ENCODE data around the gene CFAP90.

CFAP90 gene, protein sequence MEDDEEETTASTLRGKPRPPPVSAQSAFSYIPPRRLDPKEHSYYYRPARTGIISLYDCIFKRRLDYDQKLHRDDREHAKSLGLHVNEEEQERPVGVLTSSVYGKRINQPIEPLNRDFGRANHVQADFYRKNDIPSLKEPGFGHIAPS

DNA sequence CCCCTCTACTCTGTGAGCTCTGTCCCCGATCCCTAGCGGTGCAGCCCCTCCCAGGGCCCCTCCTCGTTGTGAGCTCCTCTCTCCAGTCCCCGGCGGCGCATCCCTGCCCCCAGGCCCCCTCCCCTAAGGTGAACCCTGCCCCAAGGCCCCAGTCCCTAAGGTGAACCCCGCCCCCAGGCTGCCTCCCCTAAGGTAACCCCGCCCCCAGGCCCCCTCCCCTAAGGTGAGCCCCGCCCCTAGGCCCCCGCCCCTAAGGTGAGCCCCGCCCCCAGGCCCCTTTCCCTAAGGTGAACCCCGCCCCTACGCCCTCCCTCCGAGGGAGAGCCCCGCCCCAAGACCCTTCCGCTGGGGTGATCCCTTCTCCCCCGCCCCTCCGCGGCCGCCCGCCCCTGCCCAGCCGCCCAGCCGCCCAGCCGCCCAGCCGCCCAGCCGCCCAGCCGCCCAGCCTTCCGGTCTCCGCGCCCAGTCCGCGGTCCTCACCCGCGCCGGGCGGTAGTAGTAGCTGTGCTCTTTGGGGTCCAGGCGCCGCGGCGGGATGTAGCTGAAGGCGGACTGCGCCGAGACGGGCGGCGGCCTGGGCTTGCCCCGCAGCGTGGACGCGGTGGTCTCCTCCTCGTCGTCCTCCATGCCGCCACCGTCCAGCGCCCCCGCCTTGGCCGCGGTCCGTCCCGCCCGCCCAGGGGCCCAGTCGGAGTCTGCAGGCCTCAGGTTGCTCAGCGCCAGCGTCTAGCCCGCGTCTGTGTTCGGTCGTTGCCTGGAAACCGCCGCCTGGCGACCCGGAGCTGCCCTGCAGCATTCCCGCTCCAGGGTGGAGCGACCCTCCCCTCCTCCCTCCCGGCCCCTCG, at the start of gene CFAP90:
CFAP90 (minus strand) TSS at position 739 of the 845 bp plus-strand sequence; CDS start at position 627, 112 bp downstream.
- no peak for DNase-seq

DNA sequence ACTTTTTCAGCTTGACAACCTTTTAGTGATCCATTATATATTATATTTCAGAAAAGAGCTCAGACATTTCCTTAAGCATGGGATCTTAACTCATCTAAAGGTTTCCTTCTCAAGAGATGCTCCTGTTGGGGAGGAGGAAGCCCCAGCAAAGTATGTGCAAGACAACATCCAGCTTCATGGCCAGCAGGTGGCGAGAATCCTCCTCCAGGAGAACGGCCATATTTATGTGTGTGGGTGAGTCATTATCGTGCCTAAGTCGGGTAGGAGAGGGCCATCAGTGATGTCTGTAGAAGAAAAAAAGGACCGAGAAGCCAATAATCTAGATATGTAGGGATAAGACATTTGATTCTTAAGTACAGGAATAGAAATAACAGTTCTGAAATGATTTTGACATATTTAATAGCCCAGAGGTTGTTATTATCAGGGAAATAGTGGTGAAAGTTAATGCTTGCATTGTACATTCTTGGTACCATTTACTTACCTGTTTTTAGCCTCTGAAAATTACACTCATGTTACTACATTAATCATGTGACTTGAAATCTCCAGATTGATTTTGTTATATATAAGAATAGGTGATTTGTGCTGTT, 46.2 kb upstream of the CFAP90 start:
- DNase-seq = peak; percentile 58

DNA sequence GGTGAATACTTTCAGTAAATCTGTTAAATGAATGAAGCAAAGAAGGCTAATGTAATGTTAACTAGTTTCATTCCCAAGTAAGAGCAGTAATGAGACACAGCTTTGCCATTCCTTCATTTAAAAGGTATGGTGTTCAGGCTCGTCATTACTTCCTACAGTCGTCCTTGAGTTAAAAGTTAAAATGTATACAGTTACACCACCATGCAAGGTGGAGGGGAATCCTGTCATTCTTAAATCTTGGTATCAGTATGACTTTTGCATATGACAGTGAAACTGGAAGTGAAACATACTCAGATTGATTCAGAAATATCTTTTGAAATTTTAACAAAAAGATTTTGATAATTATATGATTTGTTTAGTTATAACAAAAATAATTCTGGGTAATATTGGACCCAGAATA, 43.9 kb upstream of the CFAP90 start:
- DNase-seq = no peak

DNA sequence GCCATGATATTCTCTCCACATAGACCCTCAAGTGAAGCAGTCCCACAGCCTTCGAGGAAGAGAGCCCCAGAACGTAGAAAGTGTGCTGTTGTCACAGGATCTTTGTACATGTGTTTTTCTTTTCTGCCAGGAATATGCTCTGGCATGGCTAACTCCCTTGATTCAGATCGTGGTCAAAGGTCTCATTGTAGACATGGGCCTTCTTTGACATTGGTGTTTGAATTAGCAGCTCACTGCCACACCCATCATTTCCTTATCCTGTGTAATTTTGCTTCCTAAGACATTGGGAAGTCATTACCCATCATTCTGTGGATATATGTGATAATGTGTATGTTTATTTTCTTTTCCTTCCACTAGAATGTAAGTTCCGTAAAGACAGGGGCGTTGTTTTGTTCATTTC, 43.5 kb upstream of the CFAP90 start:
- DNase-seq = no peak

DNA sequence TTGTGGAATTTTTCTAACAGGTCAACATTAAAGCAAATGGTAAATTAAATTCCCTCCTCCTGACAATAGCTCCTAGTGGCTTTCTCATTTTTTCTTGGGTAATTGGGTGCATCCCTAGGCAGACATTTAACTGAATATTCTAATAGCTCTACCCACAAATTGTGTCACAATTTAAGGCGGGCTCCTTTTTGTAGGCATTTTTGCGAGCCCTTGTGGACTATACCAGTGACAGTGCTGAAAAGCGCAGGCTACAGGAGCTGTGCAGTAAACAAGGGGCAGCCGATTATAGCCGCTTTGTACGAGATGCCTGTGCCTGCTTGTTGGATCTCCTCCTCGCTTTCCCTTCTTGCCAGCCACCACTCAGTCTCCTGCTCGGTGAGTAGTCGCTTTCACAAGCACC, 38.0 kb upstream of the CFAP90 start:
- no peak for DNase-seq

DNA sequence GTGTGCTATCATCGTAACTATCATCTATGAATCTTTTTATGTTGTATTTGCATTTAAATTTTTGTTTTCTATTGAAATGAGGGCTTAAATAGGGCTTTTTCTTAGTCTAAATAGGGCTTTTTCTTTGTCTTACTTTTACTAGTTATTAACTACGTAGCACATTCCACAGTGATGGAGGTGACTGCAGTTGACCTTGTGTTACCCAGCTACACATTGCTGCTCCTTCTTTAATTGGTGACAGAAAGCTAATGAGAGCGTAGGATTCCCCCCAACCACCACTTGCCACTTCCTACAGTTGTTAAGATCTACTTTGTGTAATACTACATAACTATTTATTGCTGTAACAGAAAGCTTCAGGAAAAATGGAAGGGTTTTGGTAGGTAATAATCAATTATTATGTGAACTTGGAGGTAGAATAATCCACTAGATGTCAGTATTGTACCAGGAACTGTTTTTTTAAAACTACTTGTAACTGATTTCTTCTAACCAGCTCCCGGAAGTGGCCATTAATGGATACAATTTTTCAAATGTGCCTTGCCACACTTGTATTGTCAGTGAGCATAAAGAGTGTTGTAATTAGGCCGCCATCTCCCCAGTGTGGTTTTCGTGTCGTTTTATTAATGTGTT, 36.0 kb upstream of the CFAP90 start:
- peak; percentile 63 for DNase-seq

DNA sequence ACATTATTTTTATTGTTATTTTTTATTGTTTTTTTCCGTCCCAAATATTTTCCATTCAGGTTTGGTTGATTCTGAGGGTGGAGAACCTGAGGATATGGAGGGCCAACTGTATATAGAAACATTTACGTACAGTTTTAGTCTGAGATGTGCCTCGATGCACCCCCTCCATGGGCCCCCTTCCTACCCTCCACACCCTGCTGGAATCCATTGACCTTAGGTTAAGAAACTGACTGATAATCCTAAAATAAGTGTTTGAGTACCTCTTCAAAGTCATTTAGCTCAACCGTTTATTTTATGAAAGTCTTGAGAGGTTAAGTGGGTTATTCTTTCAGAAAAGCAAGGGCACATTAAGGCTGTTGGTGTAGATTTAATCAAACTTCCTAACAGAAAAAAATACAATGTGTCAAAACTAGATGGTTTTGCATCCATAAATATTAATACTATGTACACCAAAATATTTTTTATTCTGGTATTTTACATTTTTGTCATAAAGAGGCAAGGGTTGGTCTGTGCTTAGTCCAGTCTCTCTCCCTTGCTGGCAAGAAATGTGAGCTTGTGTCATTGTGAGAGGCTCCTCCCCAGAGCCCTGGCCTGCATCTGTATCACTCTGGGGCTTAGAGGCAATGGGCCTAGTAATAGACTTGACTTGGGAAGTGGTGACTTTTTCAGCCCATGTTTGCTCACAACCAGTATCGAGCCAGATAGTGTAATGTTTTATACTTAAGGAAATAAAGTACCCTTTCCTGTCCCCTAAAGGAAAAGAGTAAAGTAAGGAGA, 33.7 kb upstream of the CFAP90 start:
- no peak for DNase-seq

DNA sequence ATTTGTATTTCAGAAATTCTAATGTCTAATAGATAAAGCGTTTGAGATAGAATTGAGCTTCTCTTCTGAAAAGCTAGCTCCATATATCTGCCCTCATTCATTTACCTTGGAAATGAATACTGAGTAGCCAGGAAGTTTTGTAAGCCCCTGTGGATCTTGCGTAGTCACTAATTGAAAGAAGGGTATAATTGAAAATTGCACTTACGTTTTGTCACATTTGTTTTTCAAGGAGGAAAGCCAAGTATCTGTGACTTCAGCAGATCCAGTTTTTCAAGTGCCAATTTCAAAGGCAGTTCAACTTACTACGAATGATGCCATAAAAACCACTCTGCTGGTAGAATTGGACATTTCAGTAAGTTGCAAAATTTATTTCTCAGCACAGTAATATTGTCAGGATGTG, 32.0 kb upstream of the CFAP90 start:
- no peak for DNase-seq

DNA sequence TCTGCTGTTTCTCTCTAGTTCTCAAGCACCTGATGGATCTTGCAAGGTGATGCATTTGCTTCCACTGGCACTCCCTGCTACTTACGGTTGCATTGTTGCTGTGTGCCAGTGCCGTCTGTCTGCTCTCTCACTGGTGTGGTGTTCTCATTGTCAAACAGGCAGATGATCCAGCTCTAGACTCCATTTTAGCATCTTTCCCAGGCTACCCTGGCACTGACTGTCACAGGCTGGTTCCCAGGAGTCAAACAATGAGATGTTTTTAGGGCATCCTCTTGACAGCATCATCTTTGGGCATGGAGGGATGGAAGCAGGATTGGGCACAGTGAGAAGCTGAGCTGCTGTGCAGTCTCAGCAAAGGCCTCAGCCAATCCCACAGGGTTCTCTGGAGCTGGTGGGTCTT, 30.9 kb upstream of the CFAP90 start:
- DNase-seq = no peak

DNA sequence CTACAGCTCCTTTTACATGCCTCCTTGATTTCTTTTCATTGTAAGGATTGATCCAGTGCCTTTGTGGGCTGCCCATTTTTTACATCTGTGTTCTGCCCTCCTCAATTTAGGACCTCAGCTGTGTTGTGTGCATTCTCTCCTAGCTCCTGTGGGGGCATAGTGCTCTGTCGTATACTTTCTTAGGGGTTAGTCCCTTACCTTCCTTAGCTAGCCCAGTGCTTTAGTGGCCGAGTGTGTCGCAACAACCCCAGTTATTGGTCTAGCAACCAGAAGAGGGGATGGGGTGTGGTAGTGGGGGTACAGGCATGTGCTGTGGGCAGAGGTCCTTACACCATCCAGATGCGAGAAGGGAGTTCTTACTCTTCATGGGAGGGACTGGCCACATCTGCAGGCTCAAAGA, 30.2 kb upstream of the CFAP90 start:
- DNase-seq = no peak

DNA sequence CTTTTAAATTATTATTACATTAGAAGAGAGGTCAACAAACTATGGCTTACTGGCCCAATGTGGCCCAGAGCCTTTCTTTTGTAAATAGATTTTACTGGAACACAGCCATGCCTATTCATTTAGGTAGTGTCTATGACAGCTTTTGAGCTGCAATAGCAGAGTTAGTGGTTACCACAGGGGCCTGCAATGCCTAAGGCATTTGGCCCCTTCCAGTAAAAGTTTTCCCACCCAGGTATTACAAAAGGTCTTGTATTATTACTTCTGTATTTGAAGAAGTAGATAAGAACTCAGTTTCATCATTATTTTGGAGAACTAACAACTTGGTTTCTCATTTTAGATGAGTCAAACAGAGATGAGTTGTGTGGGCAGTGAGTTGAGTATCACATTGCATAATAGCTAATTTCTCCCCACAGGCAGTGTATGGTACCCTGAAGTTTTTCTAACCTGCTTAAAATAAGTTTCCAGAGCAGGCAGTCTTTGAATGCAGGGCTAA, 27.5 kb upstream of the CFAP90 start:
- peak; percentile 6 for DNase-seq

DNA sequence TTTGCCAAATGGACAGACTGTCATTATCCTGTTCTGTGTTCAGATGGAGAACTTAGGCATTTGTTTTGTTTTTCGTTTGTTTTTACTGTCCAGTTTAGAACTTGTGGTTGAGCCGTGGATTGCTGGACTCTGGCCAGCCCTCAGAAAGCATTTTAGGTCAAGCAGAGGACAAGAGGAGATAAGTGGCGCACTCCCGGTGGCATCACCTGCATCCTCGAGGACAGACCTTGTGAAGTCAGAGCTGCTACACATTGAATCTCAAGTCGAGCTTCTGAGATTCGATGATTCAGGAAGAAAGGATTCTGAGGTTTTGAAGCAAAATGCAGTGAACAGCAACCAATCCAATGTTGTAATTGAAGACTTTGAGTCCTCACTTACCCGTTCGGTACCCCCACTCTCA, 26.9 kb upstream of the CFAP90 start:
- DNase-seq = no peak

DNA sequence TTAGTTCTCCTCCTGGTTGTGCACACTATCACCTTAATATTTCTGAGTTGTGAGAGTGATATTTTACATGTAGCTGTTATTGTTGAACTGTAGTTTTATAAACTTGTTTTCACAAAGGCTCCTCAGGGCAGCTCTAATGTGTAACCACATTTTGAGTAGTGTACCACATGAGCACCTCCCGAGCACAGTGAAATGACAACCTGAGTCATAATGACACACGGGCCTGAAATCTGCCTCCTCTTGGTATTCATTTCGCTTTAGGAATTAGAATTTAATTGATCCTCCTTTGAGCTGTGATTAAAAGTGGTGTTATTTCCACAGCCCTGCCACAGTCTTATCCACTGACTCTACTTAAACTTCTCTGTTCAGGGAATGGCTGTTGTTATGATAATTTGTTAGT, 25.9 kb upstream of the CFAP90 start:
- DNase-seq = no peak

DNA sequence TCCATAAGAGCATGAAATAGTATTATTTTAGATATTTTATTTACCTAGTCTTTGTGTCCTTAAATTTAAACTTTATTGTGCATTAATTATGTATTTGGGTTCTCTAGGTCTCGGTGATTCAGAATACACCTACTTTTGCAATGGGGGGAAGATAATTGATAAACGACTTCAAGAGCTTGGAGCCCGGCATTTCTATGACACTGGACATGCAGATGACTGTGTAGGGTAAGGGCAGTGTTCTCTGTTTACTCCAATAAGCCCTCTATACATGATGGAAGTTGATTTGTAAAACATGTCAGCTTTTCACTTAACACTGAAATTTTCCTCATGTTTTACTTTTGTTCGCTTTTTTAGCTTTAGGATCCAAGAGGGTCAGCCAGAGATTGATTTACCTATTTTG, 24.2 kb upstream of the CFAP90 start:
- DNase-seq = no peak

DNA sequence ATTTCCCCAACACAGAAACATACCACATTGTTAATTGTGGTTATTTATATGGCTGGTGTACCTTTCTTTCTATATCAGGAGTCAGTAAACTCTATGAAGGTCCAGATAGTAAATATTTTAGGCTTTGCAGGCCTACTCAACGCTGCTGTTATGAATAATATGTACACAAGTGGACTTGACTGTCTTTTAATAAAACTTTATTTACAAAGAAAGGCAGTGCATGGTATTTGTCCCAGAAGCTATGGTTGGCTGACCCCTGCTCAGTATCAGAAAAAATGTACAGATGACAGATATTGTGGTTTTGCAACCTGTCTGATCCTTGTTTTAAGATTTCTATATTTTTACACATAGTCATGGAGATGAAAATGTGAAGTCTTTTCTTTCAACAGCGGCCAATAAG, 23.7 kb upstream of the CFAP90 start:
- no peak for DNase-seq

DNA sequence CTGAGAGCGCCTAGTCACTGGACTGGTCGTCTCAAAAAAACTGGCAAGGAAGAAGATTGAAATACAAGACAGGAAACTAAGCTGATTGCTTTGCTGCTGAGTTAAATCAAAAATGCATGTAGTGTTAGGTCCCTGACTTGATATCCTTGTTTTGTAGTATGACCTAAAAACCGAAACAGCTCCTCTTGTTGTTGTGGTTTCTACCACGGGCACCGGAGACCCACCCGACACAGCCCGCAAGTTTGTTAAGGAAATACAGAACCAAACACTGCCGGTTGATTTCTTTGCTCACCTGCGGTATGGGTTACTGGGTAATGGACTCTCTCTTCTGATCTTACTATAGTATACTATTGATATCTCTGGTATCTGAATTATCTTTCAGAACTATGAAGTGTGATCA, 22.3 kb upstream of the CFAP90 start:
- DNase-seq = no peak

DNA sequence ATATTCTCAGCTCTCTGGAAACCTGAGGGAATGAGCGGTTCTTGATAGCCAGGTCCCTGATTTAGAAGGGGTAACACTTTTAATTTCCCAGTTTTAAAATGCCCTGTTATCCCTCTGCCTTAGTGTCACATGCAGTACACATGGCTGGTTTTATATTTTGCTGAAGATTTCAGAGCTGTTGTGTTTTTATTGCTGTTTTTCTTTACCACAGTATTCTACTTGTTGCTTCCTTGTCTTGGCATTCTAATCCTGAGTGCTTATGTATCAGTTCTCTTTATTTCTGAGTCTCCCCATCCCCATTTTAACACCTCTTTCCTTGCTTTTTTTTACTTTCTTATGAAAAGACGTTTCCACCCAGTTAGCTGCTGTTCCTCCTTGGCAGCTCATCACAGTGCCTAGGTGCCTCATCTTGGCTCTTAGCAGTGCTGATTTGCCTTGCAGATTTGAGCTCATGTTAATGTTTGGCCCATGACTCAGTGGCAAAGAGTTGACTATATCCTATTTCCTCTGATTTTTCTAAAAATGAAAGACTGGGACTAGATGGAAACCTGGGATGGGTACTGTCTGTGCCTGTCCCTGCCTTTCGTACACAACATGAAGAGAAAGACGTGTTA, 21.7 kb upstream of the CFAP90 start:
- no peak for DNase-seq

DNA sequence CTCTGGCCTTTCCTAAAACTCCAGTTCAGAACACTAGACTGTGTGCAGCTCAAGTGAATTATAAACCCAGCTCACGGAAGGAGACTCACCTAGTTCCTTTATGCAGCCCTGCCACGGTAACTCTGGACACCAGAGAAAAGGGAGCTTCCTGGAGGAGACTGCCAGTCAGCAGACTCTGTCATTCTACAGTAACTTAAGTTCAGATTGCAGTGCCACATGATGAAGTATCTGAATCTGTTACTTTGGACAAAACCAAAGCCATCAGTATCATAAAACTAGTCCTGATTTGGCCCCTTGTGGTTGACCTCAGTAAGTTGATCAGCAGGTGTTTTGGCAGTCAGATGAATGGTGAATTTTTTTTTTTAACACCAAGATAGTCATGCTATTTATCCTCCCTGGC, 20.7 kb upstream of the CFAP90 start:
- DNase-seq = no peak

DNA sequence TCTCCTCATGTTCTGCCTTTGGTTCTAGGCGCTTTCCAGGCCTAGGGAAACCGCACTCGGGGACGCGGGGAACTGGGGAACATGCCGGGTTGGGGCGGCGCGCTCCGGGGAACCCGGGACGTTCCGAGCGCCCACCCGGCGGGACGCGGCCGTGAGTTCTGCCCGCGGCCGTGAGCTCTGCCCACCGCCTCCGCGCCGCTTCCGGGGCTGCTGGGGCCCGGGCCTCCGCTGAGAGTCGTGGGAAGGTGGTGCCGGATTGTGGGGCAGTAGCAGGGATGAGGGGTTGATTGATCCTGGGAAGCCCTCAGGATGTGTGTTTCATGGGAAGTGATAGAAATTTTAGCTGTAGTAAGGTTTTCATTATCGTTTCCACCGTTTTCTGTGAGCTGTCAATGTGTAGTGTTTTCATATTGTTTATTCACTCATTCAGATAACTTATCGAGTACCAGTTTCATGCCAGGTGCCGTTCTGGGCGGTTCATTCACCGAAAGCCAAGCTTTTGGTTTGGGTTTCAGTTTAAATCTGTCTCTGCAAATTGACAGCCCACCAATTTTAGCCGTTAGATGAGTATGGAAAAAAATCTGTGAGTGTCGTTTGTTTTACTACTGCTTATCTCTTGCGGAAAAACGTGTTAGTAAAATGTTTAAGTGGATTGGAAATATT, 18.7 kb upstream of the CFAP90 start:
- DNase-seq = peak; percentile 18

DNA sequence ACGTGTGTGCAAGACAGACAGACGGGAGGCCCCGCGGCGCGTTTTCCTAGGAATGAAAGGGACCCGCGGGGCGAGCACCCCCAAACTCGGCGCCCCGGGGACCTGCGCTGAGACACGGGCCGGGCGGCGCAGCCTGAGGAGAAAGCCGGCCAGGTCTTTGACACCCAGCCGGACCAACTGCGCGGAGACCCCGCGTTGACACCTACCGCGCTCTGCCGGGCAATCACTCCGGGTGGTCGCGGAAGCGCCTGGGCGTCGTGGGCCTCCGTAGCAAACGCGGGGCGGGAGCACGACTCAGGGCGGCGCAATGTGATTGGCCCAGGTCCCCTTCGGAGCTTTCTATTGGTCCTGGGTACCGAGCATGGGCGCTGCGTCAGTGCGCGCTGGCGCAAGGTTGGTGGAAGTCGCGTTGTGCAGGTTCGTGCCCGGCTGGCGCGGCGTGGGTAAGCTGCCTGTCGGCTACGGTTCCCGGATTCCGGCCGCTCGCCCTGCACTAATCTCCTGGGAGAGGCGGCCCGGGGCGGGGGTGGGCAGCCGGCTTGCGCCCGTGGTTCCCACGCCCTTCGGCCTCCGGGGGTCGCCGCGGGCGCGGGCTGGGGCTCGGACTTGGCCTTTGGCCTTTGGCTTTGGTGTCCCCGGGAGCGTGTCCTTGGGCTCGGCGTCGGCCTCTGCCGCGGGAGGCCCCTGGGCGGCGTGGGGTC, 18.0 kb upstream of the CFAP90 start, which contains the start of the genes FASTKD3 and MTRR:
FASTKD3 (minus strand) TSS at position 259 of the 701 bp plus-strand sequence. CDS start 948 bp downstream, outside the sequence.
MTRR (plus strand) TSS at position 376 of the 701 bp plus-strand sequence. CDS start 1,647 bp downstream, outside the sequence.
- DNase-seq = peak; percentile 93

DNA sequence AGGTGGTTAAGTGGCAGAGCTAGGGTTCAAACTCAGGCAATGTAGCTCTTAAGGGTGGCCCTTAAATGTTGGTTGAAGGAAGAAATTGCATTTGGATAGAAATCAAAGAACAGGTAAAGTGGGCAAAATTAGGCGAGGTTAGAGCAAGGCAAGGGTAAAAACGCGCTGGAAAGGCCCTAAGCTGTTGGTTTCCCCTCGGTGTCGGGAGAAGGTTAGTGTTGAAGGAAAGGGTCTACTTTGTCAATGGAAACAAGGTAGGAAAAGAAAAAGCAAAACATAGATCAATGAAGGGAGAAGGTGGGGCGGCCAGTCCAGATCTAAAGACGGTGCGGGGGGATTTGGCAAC, 17.5 kb upstream of the CFAP90 start:
- DNase-seq = peak; percentile 68
